Smooth muscle cell (in vitro differentiated cells): ENCODE measurements around the gene C19orf67. TPM values are rescaled to one million over a fixed set of nuclear protein-coding genes. Genes with fewer than 3 reads are reported as not detected.

Experiments
- DNase-seq: peaks from one replicate; lab custom pipeline; 2025; ENCODE audit not compliant: unreplicated experiment; lab: John Stamatoyannopoulos, UW
- H2AFZ ChIP-seq: fragments of 200-600 bp; sonication (generic); 2 replicates; pipeline ENCODE4 v1.6.0; 2016; ENCODE audit warnings: antibody characterized with exemption, low read depth, mild to moderate bottlenecking
- H3F3A ChIP-seq: fragments of 200-600 bp; sonication (generic); 2 replicates; pipeline ENCODE4 v1.6.0; 2017; ENCODE audit warnings: antibody characterized with exemption, low read depth
- H3K27ac ChIP-seq: fragments of 200-600 bp; sonication (generic); 2 replicates; pipeline ENCODE4 v1.5.1; 2016; ENCODE audit warnings: low read depth, mild to moderate bottlenecking
- H3K27me3 ChIP-seq: fragments of 200-600 bp; sonication (generic); 2 replicates; pipeline ENCODE4 v1.6.1; 2016; ENCODE audit warnings: low read depth, mild to moderate bottlenecking
- H3K36me3 ChIP-seq: fragments of 200-600 bp; sonication (generic); 2 replicates; pipeline ENCODE4 v1.5.1; 2016; ENCODE audit warnings: low read depth
- H3K4me1 ChIP-seq: fragments of 200-600 bp; sonication (generic); 2 replicates; pipeline ENCODE4 v1.5.1; 2016; ENCODE audit warnings: low read depth
- H3K4me2 ChIP-seq: fragments of 200-600 bp; sonication (generic); 2 replicates; pipeline ENCODE4 v1.6.0; 2016; ENCODE audit warnings: mild to moderate bottlenecking
- H3K4me3 ChIP-seq: fragments of 200-600 bp; sonication (generic); 2 replicates; pipeline ENCODE4 v1.5.1; 2016; ENCODE audit warnings: mild to moderate bottlenecking
- H3K79me2 ChIP-seq: fragments of 200-600 bp; sonication (generic); 2 replicates; pipeline ENCODE4 v1.6.0; 2016; ENCODE audit warnings: low read depth, mild to moderate bottlenecking
- H3K9ac ChIP-seq: fragments of 200-600 bp; sonication (generic); 2 replicates; pipeline ENCODE4 v1.6.0; 2016; ENCODE audit warnings: low read depth
- H3K9me3 ChIP-seq: fragments of 200-600 bp; sonication (generic); replicated peaks from 2 replicates; pipeline ENCODE4 v1.5.1; 2016; ENCODE audit warnings: low read depth
- H4K20me1 ChIP-seq: fragments of 200-600 bp; sonication (generic); 2 replicates; pipeline ENCODE4 v1.6.0; 2016; ENCODE audit warnings: low read depth
- WGBS: methylation state at CpG from one replicate; pipeline ENCODE4 v1.1.7; 2016; ENCODE audit warnings: low lambda C conversion rate; 5-methylcytosine and 5-hydroxymethylcytosine counted together
- polyA plus RNA-seq: library from polyadenylated mRNA; unstranded; fragments of >200 nt; fragmentation: Nextera tagmentation; extraction: Ambion mirVana; gene quantifications from 2 replicates; pipeline ENCODE4 v1.2.1, GENCODE V29; 2016
- total RNA-seq: library from RNA; depleted of rRNA; stranded (reverse); fragments of >200 nt; gene quantifications from 2 replicates; pipeline ENCODE4 v1.2.3, GENCODE V29; 2014
- TF ChIP-seq, protein P1 (sequence below): fragments of 200-600 bp; sonication (generic); IDR thresholded peaks from 2 replicates; pipeline ENCODE4 v1.5.1; 2017; ENCODE audit warnings: borderline replicate concordance, mild to moderate bottlenecking, antibody characterized with exemption; ENCODE audit not compliant: insufficient read depth, poor library complexity, severe bottlenecking

C19orf67 gene
- total and polyA plus RNA-seq, 2 experiments from 2014 or later, result 0.49 TPM; not detected in 1

GRCh38 chr19:14081797-14082674 lies 3.5 kb downstream of the C19orf67 start:
- 34% methylated on average over 23 of the region's 24 CpGs for WGBS
- DNase-seq, result no peak
- no peaks in the 10 kb centered on the region for H3K4me1 ChIP-seq

DNA sequence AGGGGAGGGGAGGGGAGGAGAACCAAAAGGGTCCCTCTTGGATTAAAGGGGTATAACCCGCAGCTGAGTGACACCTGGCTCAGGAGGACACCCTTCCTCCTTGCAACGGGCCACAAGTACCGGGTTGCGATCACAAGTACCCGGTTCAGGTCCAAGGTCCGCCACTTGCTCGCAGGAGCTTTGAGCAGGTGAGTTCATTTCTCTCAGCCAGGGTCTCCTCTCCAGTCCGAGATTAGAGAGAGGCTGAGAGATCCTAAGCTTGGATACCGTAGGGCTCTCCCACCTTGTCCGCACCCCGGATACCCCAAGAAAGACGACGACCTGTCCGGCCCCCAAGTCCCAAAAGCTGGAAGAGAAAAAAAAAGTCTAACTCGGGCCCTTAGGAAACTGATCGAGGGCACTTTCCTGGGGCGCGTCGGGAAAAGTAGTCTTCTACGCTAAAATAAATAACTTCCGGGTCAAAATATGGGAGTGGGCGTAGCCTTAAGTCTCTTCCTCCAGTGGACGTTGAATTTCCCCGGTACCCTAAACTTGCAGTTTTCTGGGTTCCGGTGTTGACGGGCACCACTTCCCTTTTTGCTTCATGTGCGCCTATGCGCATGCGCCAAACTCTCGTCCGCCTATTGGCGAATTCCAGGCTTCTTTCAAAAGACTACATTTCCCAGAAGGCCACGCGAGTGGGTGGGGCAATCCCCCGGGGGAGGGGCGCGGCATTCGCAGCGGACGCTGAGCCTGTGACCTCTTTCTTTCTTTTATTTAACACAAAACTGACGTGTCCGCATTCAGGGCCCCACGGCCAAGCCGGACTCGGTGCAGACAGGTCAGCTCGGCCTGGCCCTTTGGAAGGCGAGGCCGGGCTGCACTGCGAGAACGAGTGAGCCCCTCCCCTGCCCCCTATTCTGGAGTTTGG lies 4.4 kb downstream of the C19orf67 start:
- Histone ChIP-seq H3K27me3 (no peaks in the 10 kb centered on the region), H2AFZ (peak overlapping the region; percentile 90), H3F3A (no peaks in the 10 kb centered on the region), H3K79me2 (peaks cover 7% of the 10 kb centered on the region), H3K9me3 (no peaks in the 10 kb centered on the region), H4K20me1 (no peaks in the 10 kb centered on the region), H3K4me3 (peak overlapping the region; percentile 80), H3K9ac (peak overlapping the region; percentile 72), H3K36me3 (no peaks in the 10 kb centered on the region), H3K4me1 (no peaks in the 10 kb centered on the region), H3K27ac (peak overlapping the region; percentile 71), H3K4me2 (peak overlapping the region; percentile 91)
- TF ChIP-seq, protein P1, sequence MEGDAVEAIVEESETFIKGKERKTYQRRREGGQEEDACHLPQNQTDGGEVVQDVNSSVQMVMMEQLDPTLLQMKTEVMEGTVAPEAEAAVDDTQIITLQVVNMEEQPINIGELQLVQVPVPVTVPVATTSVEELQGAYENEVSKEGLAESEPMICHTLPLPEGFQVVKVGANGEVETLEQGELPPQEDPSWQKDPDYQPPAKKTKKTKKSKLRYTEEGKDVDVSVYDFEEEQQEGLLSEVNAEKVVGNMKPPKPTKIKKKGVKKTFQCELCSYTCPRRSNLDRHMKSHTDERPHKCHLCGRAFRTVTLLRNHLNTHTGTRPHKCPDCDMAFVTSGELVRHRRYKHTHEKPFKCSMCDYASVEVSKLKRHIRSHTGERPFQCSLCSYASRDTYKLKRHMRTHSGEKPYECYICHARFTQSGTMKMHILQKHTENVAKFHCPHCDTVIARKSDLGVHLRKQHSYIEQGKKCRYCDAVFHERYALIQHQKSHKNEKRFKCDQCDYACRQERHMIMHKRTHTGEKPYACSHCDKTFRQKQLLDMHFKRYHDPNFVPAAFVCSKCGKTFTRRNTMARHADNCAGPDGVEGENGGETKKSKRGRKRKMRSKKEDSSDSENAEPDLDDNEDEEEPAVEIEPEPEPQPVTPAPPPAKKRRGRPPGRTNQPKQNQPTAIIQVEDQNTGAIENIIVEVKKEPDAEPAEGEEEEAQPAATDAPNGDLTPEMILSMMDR, result no peak
- peak; percentile 91 for DNase-seq
- WGBS, result 2% methylated on average over 49 of the region's 50 CpGs

More at GRCh38 chr19:14081797-14082674, 3.5 kb downstream of the C19orf67 start:
- Histone ChIP-seq H3F3A (no peaks in the 10 kb centered on the region), H4K20me1 (no peaks in the 10 kb centered on the region), H3K27me3 (no peaks in the 10 kb centered on the region), H3K4me3 (peak overlapping the region; percentile 80), H3K36me3 (no peaks in the 10 kb centered on the region), H3K27ac (peak overlapping the region; percentile 71), H3K9me3 (no peaks in the 10 kb centered on the region), H3K4me2 (peak overlapping the region; percentile 91), H2AFZ (peak overlapping the region; percentile 78), H3K79me2 (peaks cover 5% of the 10 kb centered on the region), H3K9ac (peak overlapping the region; percentile 52)
- TF ChIP-seq, protein P1, result no peak

DNA sequence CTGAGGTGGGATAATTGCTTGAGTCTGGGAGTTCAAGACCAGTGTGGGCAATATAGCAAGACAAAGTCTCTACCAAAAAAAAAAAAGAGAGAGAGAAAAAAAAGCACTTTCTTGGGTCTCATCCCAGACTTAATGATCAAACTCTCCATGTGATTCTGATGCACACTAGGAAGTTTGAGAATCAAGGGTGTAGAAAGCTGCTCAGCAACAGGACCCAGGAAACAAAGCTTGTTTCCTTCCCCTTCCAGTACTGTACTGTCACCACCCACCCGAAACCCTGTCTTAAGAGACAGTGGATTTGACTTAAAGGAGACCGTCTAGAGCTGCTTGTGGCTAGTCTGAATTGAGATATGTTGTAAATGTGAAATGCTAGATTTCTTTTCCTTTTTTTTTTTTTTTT lies 7.2 kb downstream of the C19orf67 start:
- no peak for DNase-seq
- WGBS, result 87% methylated on average over 2 of the region's 2 CpGs

More for the DNA sequence above, 7.2 kb downstream of the C19orf67 start:
- no peaks in the 10 kb centered on the region for H3K36me3 ChIP-seq
- H4K20me1 ChIP-seq, result no peaks in the 10 kb centered on the region
- peaks cover 5% of the 10 kb centered on the region for H3K4me1 ChIP-seq
- no peak overlapping the region for H3K9ac ChIP-seq
- no peak overlapping the region for H2AFZ ChIP-seq
- H3K79me2 ChIP-seq, result peaks cover 12% of the 10 kb centered on the region
- no peak overlapping the region for H3K27ac ChIP-seq
- H3K4me2 ChIP-seq, result no peak overlapping the region
- H3F3A ChIP-seq, result no peaks in the 10 kb centered on the region
- H3K4me3 ChIP-seq, result no peak overlapping the region
- no peaks in the 10 kb centered on the region for H3K27me3 ChIP-seq
- TF ChIP-seq, protein P1, result no peak
- H3K9me3 ChIP-seq, result no peaks in the 10 kb centered on the region
